Tibial nerve (tissue), 4 donors: Measurements from ENCODE around the gene LPCAT4. TPM values are rescaled to one million over a fixed set of nuclear protein-coding genes. Genes with fewer than 3 reads are reported as not detected.
"Not testable (repeated sequence)": the region's sequence is repeated elsewhere in the genome, so short reads cannot be mapped to it uniquely, and the experiment has no call there.

ENCODE experiments used
- DNase-seq, 2 donors: peaks; one replicate each; pipeline ENCODE4 v3.0.0-alpha.2; 2019; ENCODE audit warnings: low spot score in 2 of 2
- H3K27ac ChIP-seq, 4 donors: fragments of 200-600 bp; sonication (generic) in 3 of 4; one replicate each; pipeline ENCODE4 v1.5.1; 2017 to 2019; ENCODE audit warnings: mild to moderate bottlenecking in 1 of 4
- H3K27me3 ChIP-seq, 2 donors: fragments of 200-600 bp; sonication (generic) in 1 of 2; one replicate each; pipeline versions ENCODE4 v1.5.1 to v1.6.0; 2017 to 2019
- H3K36me3 ChIP-seq, 3 donors: fragments of 200-600 bp; sonication (generic); one replicate each; pipeline ENCODE4 v1.5.1; 2018 to 2019
- H3K4me1 ChIP-seq, 4 donors: fragments of 200-600 bp; sonication (generic) in 3 of 4; one replicate each; pipeline ENCODE4 v1.5.1; 2017 to 2019
- H3K4me3 ChIP-seq, 4 donors: fragments of 200-600 bp; sonication (generic) in 3 of 4; one replicate each; pipeline ENCODE4 v1.5.1; 2017 to 2019; ENCODE audit warnings: mild to moderate bottlenecking in 1 of 4, moderate library complexity in 1 of 4
- H3K9me3 ChIP-seq, 4 donors: fragments of 200-600 bp; sonication (generic) in 3 of 4; one replicate each; pipeline ENCODE4 v1.5.1; 2017 to 2019
- CTCF ChIP-seq, 5 experiments: fragments of 200-600 bp in 3 of 5; fragments of 450-650 bp in 2 of 5; sonication (generic) in 3 of 5; IDR thresholded peaks; one replicate each; pipeline ENCODE4 v1.5.1; 2016 to 2019; ENCODE audit warnings: antibody characterized with exemption in 5 of 5, mild to moderate bottlenecking in 3 of 5, moderate library complexity in 2 of 5
- EP300 ChIP-seq, 2 donors: sonication (generic); formaldehyde crosslinking; IDR thresholded peaks; one replicate each; pipeline ENCODE4 v1.6.1; 2017; ENCODE audit warnings: antibody characterized with exemption in 2 of 2, mild to moderate bottlenecking in 1 of 2
- POLR2A ChIP-seq, 2 donors: fragments of 450-650 bp; IDR thresholded peaks; one replicate each; pipeline ENCODE4 v1.6.1; 2017; ENCODE audit warnings: antibody characterized with exemption in 2 of 2, mild to moderate bottlenecking in 2 of 2, moderate library complexity in 2 of 2
- WGBS, 2 donors: methylation state at CpG; one replicate each; pipeline ENCODE4 v1.1.5; 2018; 5-methylcytosine and 5-hydroxymethylcytosine counted together
- total RNA-seq, 4 donors: library from RNA; depleted of rRNA; stranded (reverse); fragments of >200 nt; gene quantifications; one replicate each; pipeline ENCODE4 v1.1.0, GENCODE V29; 2016

The LPCAT4 gene
- total RNA-seq, 4 donors from 2014 or later: 14.0 to 38.8 (median 31.9) TPM

- Histone ChIP-seq H3K27ac (no peak overlapping the region), H3K4me3 (no peak overlapping the region), H3K4me1 (no peaks in the 10 kb centered on the region), H3K27me3 (no peaks in the 10 kb centered on the region), H3K9me3 (no peaks in the 10 kb centered on the region), H3K36me3 (peaks cover 0 to 91% (median 0%) of the 10 kb centered on the region in 3 donors)
- WGBS, 2 donors: 68 to 73% methylated on average over 3 of the region's 3 CpGs
- no peak for DNase-seq
- TF ChIP-seq EP300 (IDR thresholded peaks at IDR 0.05) (no peak), CTCF (IDR thresholded peaks at IDR 0.05) (no peak), POLR2A (IDR thresholded peaks at IDR 0.05) (no peak)
Observed at GRCh38 chr15:34358367-34358766, 8.6 kb downstream of the LPCAT4 start.

GRCh38 chr15:34357653-34358052 lies 9.3 kb downstream of the LPCAT4 start:
- H3K27ac ChIP-seq: no peak overlapping the region

GRCh38 chr15:34355241-34355640 lies 11.8 kb downstream of the LPCAT4 start:
- H3K9me3 ChIP-seq: no peaks in the 10 kb centered on the region
- no peaks in the 10 kb centered on the region for H3K27me3 ChIP-seq
- peaks cover 0 to 61% (median 0%) of the 10 kb centered on the region in 3 donors for H3K36me3 ChIP-seq
- H3K4me3 ChIP-seq: no peak overlapping the region
- DNase-seq: no peak
- WGBS, 2 donors: 80 to 82% methylated on average over 9 of the region's 9 CpGs
- H3K27ac ChIP-seq: no peak overlapping the region
- no peaks in the 10 kb centered on the region for H3K4me1 ChIP-seq
- TF ChIP-seq CTCF (IDR thresholded peaks at IDR 0.05) (no peak), POLR2A (IDR thresholded peaks at IDR 0.05) (no peak), EP300 (IDR thresholded peaks at IDR 0.05) (no peak)

More at GRCh38 chr15:34357653-34358052, 9.3 kb downstream of the LPCAT4 start:
- Histone ChIP-seq H3K27me3 (no peaks in the 10 kb centered on the region), H3K4me1 (no peaks in the 10 kb centered on the region), H3K9me3 (no peaks in the 10 kb centered on the region), H3K36me3 (peaks cover 0 to 84% (median 0%) of the 10 kb centered on the region in 3 donors), H3K4me3 (no peak overlapping the region)
- WGBS, 2 donors: 76 to 81% methylated on average over 1 of the region's 1 CpG
- TF ChIP-seq POLR2A (IDR thresholded peaks at IDR 0.05): no peak
- TF ChIP-seq CTCF (IDR thresholded peaks at IDR 0.05): no peak
- no peak for TF ChIP-seq EP300 (IDR thresholded peaks at IDR 0.05)
- DNase-seq: no peak

GRCh38 chr15:34354286-34354685 lies 12.7 kb downstream of the LPCAT4 start:
- Histone ChIP-seq H3K27ac (no peak overlapping the region), H3K4me3 (no peak overlapping the region), H3K27me3 (no peaks in the 10 kb centered on the region), H3K4me1 (no peaks in the 10 kb centered on the region), H3K36me3 (peaks cover 0 to 52% (median 0%) of the 10 kb centered on the region in 3 donors), H3K9me3 (no peaks in the 10 kb centered on the region)
- TF ChIP-seq POLR2A (IDR thresholded peaks at IDR 0.05) (no peak), EP300 (IDR thresholded peaks at IDR 0.05) (no peak), CTCF (IDR thresholded peaks at IDR 0.05) (no peak)
- WGBS, 2 donors: 91 to 97% methylated on average over 7 of the region's 7 CpGs
- no peak for DNase-seq

- no peak overlapping the region for H3K27ac ChIP-seq
- 57 to 58% methylated on average over 2 of the region's 2 CpGs for WGBS, 2 donors
- TF ChIP-seq EP300 (IDR thresholded peaks at IDR 0.05) (no peak), POLR2A (IDR thresholded peaks at IDR 0.05) (no peak), CTCF (IDR thresholded peaks at IDR 0.05) (no peak)
- no peak for DNase-seq
- H3K4me3 ChIP-seq: no peak overlapping the region
- no peaks in the 10 kb centered on the region for H3K4me1 ChIP-seq
- no peaks in the 10 kb centered on the region for H3K9me3 ChIP-seq
- H3K27me3 ChIP-seq: no peaks in the 10 kb centered on the region
- peaks cover 0 to 45% (median 0%) of the 10 kb centered on the region in 3 donors for H3K36me3 ChIP-seq
Observed at GRCh38 chr15:34353627-34354026, 13.4 kb downstream of the LPCAT4 start.

GRCh38 chr15:34352996-34353395 lies 14.0 kb downstream of the LPCAT4 start:
- H3K4me3 ChIP-seq, H3K27ac ChIP-seq, H3K27me3 ChIP-seq, H3K4me1 ChIP-seq, H3K9me3 ChIP-seq, DNase-seq: not testable (repeated sequence)
- WGBS, 2 donors: 88 to 94% methylated on average over 12 of the region's 12 CpGs
- peaks cover 0 to 39% (median 0%) of the 10 kb centered on the region in 3 donors for H3K36me3 ChIP-seq
